ENCODE data around the gene SLC5A2.

DNA sequence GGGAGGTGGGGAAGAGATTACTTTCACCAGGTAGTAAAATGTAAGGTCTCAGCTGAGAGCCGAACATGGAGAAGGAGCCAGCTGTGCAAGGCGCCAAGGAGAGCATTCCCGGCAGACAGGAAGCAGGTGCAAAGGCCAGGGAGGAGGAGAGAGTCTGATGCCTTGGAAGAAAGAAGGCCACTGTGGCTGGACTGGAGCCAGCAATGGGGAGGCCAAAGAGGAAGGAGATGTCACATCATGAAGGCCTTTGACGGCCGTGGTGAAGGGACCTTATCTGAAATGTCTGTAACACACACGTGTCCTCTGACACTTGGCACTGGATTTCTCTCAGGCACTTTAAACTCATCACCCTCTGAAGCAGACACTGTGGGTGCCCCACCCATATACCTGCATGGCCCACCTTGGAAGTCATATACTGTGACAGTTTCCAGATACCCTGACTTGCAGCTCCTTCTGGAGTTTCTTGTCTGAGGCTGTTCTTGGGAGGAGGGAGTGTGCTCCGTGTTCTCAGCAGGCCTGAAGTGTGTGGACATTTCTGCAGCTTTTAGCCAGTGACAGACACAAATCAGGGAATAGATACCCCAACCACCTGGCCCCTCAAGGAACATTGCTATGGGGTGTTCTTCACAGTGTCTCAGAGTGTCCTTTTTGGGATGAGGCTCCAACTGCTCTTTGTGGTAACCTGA, 1.9 kb upstream of the SLC5A2 start:
- no peak for TF ChIP-seq POLR2A (IDR thresholded peaks at IDR 0.05)
- TF ChIP-seq, protein P1, sequence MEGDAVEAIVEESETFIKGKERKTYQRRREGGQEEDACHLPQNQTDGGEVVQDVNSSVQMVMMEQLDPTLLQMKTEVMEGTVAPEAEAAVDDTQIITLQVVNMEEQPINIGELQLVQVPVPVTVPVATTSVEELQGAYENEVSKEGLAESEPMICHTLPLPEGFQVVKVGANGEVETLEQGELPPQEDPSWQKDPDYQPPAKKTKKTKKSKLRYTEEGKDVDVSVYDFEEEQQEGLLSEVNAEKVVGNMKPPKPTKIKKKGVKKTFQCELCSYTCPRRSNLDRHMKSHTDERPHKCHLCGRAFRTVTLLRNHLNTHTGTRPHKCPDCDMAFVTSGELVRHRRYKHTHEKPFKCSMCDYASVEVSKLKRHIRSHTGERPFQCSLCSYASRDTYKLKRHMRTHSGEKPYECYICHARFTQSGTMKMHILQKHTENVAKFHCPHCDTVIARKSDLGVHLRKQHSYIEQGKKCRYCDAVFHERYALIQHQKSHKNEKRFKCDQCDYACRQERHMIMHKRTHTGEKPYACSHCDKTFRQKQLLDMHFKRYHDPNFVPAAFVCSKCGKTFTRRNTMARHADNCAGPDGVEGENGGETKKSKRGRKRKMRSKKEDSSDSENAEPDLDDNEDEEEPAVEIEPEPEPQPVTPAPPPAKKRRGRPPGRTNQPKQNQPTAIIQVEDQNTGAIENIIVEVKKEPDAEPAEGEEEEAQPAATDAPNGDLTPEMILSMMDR (IDR thresholded peaks at IDR 0.05): no peak

Measured in adrenal gland (tissue), 5 donors.